ENCODE measurements around the gene DAB1.

Gene DAB1

GRCh38 chr1:57048856-57049255 is 375.0 kb downstream of the DAB1 start:
- no peak overlapping the region for H2BK5ac ChIP-seq (ENCODE audit: low read length)
- no CpG with 5 or more reads among the region's 9 CpGs for WGBS, 2 donors (ENCODE audit: extremely low coverage in 2 of 2, insufficient read length in 2 of 2, insufficient replicate concordance in 1 of 2)
- H3K79me1 ChIP-seq (ENCODE audit: low read depth, low read length), result no peaks in the 10 kb centered on the region
- H2BK12ac ChIP-seq (ENCODE audit: low read length), result no peak overlapping the region
- H3K4ac ChIP-seq (ENCODE audit: low read length), result no peak overlapping the region
- no peak overlapping the region for H2BK15ac ChIP-seq (ENCODE audit: low read length)
- no peak overlapping the region for H2AK5ac ChIP-seq (ENCODE audit: low read depth, low read length)
- no peak overlapping the region for H3K14ac ChIP-seq (ENCODE audit: low read length)
- no peak overlapping the region for H3K27ac ChIP-seq (replicated peaks; ENCODE audit: low read length)
- H3K36me3 ChIP-seq (replicated peaks in 1 of 2; ENCODE audit: control insufficient read depth in 2 of 2, insufficient read depth in 2 of 2, low read length in 2 of 2), result no peaks in the 10 kb centered on the region
- H4K8ac ChIP-seq (ENCODE audit: low read depth, low read length), result no peak overlapping the region
- H3K9me3 ChIP-seq (replicated peaks in 1 of 2; ENCODE audit: control insufficient read depth in 2 of 2, insufficient read depth in 1 of 2, low read depth in 1 of 2, low read length in 2 of 2), result no peaks in the 10 kb centered on the region
- no peak overlapping the region for H3K4me2 ChIP-seq (ENCODE audit: insufficient read depth, low read length, poor library complexity, severe bottlenecking)
- no peaks in the 10 kb centered on the region for H3K27me3 ChIP-seq (ENCODE audit: control insufficient read depth in 3 of 3, insufficient read depth in 3 of 3, low read depth in 1 of 3, low read length in 3 of 3)
- DNase-seq (ENCODE audit: low spot score), result no peak
- H3K23ac ChIP-seq (ENCODE audit: low read depth, low read length, poor library complexity), result no peak overlapping the region
- no peak overlapping the region for H2AFZ ChIP-seq (ENCODE audit: low read length)
- peaks cover 0 to 3% of the 10 kb centered on the region in 2 donors for H3K4me1 ChIP-seq (ENCODE audit: control insufficient read depth in 2 of 2, insufficient read depth in 1 of 2, low read depth in 1 of 2, low read length in 2 of 2)
- H3K18ac ChIP-seq (ENCODE audit: low read length), result no peak overlapping the region
- H2BK120ac ChIP-seq (ENCODE audit: low read depth, low read length), result no peak overlapping the region
- no peak overlapping the region for H4K91ac ChIP-seq (ENCODE audit: low read depth, low read length, poor library complexity)
- H3K9ac ChIP-seq (ENCODE audit: low read depth, low read length, poor library complexity), result no peak overlapping the region
- H3K4me3 ChIP-seq (ENCODE audit: low read length in 2 of 2), result no peak overlapping the region

GRCh38 chr1:57046462-57046861 is 377.4 kb downstream of the DAB1 start:
- H4K91ac ChIP-seq (ENCODE audit: low read depth, low read length, poor library complexity), result no peak overlapping the region
- no peak overlapping the region for H2BK12ac ChIP-seq (ENCODE audit: low read length)
- no CpG with 5 or more reads among the region's 1 CpG for WGBS, 2 donors (ENCODE audit: extremely low coverage in 2 of 2, insufficient read length in 2 of 2, insufficient replicate concordance in 1 of 2)

GRCh38 chr1:57041901-57042300 is 382.0 kb downstream of the DAB1 start:
- Histone ChIP-seq H3K4me3 (ENCODE audit: low read length in 2 of 2) (no peak overlapping the region), H3K9ac (ENCODE audit: low read depth, low read length, poor library complexity) (no peak overlapping the region)

More at GRCh38 chr1:57046462-57046861, 377.4 kb downstream of the DAB1 start:
- Histone ChIP-seq H3K27me3 (ENCODE audit: control insufficient read depth in 3 of 3, insufficient read depth in 3 of 3, low read depth in 1 of 3, low read length in 3 of 3) (no peaks in the 10 kb centered on the region), H3K23ac (ENCODE audit: low read depth, low read length, poor library complexity) (no peak overlapping the region), H4K8ac (ENCODE audit: low read depth, low read length) (no peak overlapping the region), H3K4me2 (ENCODE audit: insufficient read depth, low read length, poor library complexity, severe bottlenecking) (no peak overlapping the region), H3K4me3 (ENCODE audit: low read length in 2 of 2) (no peak overlapping the region), H3K27ac (replicated peaks; ENCODE audit: low read length) (no peak overlapping the region), H3K18ac (ENCODE audit: low read length) (no peak overlapping the region), H2BK5ac (ENCODE audit: low read length) (no peak overlapping the region), H2AK5ac (ENCODE audit: low read depth, low read length) (no peak overlapping the region), H2BK15ac (ENCODE audit: low read length) (no peak overlapping the region), H3K36me3 (replicated peaks in 1 of 2; ENCODE audit: control insufficient read depth in 2 of 2, insufficient read depth in 2 of 2, low read length in 2 of 2) (no peaks in the 10 kb centered on the region), H3K4ac (ENCODE audit: low read length) (no peak overlapping the region), H2BK120ac (ENCODE audit: low read depth, low read length) (no peak overlapping the region), H3K4me1 (ENCODE audit: control insufficient read depth in 2 of 2, insufficient read depth in 1 of 2, low read depth in 1 of 2, low read length in 2 of 2) (peaks cover 0 to 3% of the 10 kb centered on the region in 2 donors), H2AFZ (ENCODE audit: low read length) (no peak overlapping the region), H3K79me1 (ENCODE audit: low read depth, low read length) (no peaks in the 10 kb centered on the region), H3K9me3 (replicated peaks in 1 of 2; ENCODE audit: control insufficient read depth in 2 of 2, insufficient read depth in 1 of 2, low read depth in 1 of 2, low read length in 2 of 2) (no peaks in the 10 kb centered on the region), H3K14ac (ENCODE audit: low read length) (no peak overlapping the region), H3K9ac (ENCODE audit: low read depth, low read length, poor library complexity) (no peak overlapping the region)
- no peak for DNase-seq (ENCODE audit: low spot score)

GRCh38 chr1:57040811-57041210 is 383.0 kb downstream of the DAB1 start:
- Histone ChIP-seq H3K9me3 (replicated peaks in 1 of 2; ENCODE audit: control insufficient read depth in 2 of 2, insufficient read depth in 1 of 2, low read depth in 1 of 2, low read length in 2 of 2) (no peaks in the 10 kb centered on the region), H3K9ac (ENCODE audit: low read depth, low read length, poor library complexity) (no peak overlapping the region), H3K14ac (ENCODE audit: low read length) (no peak overlapping the region), H3K18ac (ENCODE audit: low read length) (no peak overlapping the region), H3K4ac (ENCODE audit: low read length) (no peak overlapping the region), H2BK12ac (ENCODE audit: low read length) (no peak overlapping the region), H2BK5ac (ENCODE audit: low read length) (no peak overlapping the region), H3K27ac (replicated peaks; ENCODE audit: low read length) (no peak overlapping the region), H4K91ac (ENCODE audit: low read depth, low read length, poor library complexity) (no peak overlapping the region), H2BK120ac (ENCODE audit: low read depth, low read length) (no peak overlapping the region), H3K23ac (ENCODE audit: low read depth, low read length, poor library complexity) (no peak overlapping the region), H3K4me3 (ENCODE audit: low read length in 2 of 2) (no peak overlapping the region), H3K4me2 (ENCODE audit: insufficient read depth, low read length, poor library complexity, severe bottlenecking) (no peak overlapping the region), H4K8ac (ENCODE audit: low read depth, low read length) (no peak overlapping the region), H2BK15ac (ENCODE audit: low read length) (no peak overlapping the region), H3K36me3 (replicated peaks in 1 of 2; ENCODE audit: control insufficient read depth in 2 of 2, insufficient read depth in 2 of 2, low read length in 2 of 2) (no peaks in the 10 kb centered on the region), H2AFZ (ENCODE audit: low read length) (no peak overlapping the region), H3K27me3 (ENCODE audit: control insufficient read depth in 3 of 3, insufficient read depth in 3 of 3, low read depth in 1 of 3, low read length in 3 of 3) (no peaks in the 10 kb centered on the region), H3K4me1 (ENCODE audit: control insufficient read depth in 2 of 2, insufficient read depth in 1 of 2, low read depth in 1 of 2, low read length in 2 of 2) (no peaks in the 10 kb centered on the region), H2AK5ac (ENCODE audit: low read depth, low read length) (no peak overlapping the region), H3K79me1 (ENCODE audit: low read depth, low read length) (no peaks in the 10 kb centered on the region)
- WGBS, 2 donors (ENCODE audit: extremely low coverage in 2 of 2, insufficient read length in 2 of 2, insufficient replicate concordance in 1 of 2), result no CpG with 5 or more reads among the region's 2 CpGs
- no peak for DNase-seq (ENCODE audit: low spot score)

More at GRCh38 chr1:57041901-57042300, 382.0 kb downstream of the DAB1 start:
- no peak overlapping the region for H3K23ac ChIP-seq (ENCODE audit: low read depth, low read length, poor library complexity)
- H2AK5ac ChIP-seq (ENCODE audit: low read depth, low read length), result no peak overlapping the region
- H3K27ac ChIP-seq (replicated peaks; ENCODE audit: low read length), result no peak overlapping the region
- DNase-seq (ENCODE audit: low spot score), result no peak
- no peaks in the 10 kb centered on the region for H3K4me1 ChIP-seq (ENCODE audit: control insufficient read depth in 2 of 2, insufficient read depth in 1 of 2, low read depth in 1 of 2, low read length in 2 of 2)
- H2BK5ac ChIP-seq (ENCODE audit: low read length), result no peak overlapping the region
- H3K27me3 ChIP-seq (ENCODE audit: control insufficient read depth in 3 of 3, insufficient read depth in 3 of 3, low read depth in 1 of 3, low read length in 3 of 3), result no peaks in the 10 kb centered on the region
- H3K14ac ChIP-seq (ENCODE audit: low read length), result no peak overlapping the region
- H3K4me2 ChIP-seq (ENCODE audit: insufficient read depth, low read length, poor library complexity, severe bottlenecking), result no peak overlapping the region
- H3K4ac ChIP-seq (ENCODE audit: low read length), result no peak overlapping the region
- WGBS, 2 donors (ENCODE audit: extremely low coverage in 2 of 2, insufficient read length in 2 of 2, insufficient replicate concordance in 1 of 2), result no CpG with 5 or more reads among the region's 3 CpGs
- H3K9me3 ChIP-seq (replicated peaks in 1 of 2; ENCODE audit: control insufficient read depth in 2 of 2, insufficient read depth in 1 of 2, low read depth in 1 of 2, low read length in 2 of 2), result no peaks in the 10 kb centered on the region
- H3K79me1 ChIP-seq (ENCODE audit: low read depth, low read length), result no peaks in the 10 kb centered on the region
- H2BK12ac ChIP-seq (ENCODE audit: low read length), result no peak overlapping the region
- no peak overlapping the region for H4K91ac ChIP-seq (ENCODE audit: low read depth, low read length, poor library complexity)
- no peaks in the 10 kb centered on the region for H3K36me3 ChIP-seq (replicated peaks in 1 of 2; ENCODE audit: control insufficient read depth in 2 of 2, insufficient read depth in 2 of 2, low read length in 2 of 2)
- H2BK15ac ChIP-seq (ENCODE audit: low read length), result no peak overlapping the region
- no peak overlapping the region for H4K8ac ChIP-seq (ENCODE audit: low read depth, low read length)
- H2BK120ac ChIP-seq (ENCODE audit: low read depth, low read length), result no peak overlapping the region
- no peak overlapping the region for H3K18ac ChIP-seq (ENCODE audit: low read length)
- no peak overlapping the region for H2AFZ ChIP-seq (ENCODE audit: low read length)

Measured in neuronal stem cell (in vitro differentiated cells).